H9 (cell line): Measurements from ENCODE around the gene SLC25A31. TPM values are rescaled to one million over a fixed set of nuclear protein-coding genes. Genes with fewer than 3 reads are reported as not detected.

Source experiments
- DNase-seq: peaks from one replicate; pipeline ENCODE4 v3.0.0-alpha.2; 2017
- H2AFZ ChIP-seq: one replicate; pipeline ENCODE4 v1.6.1; 2013; ENCODE audit warnings: mild to moderate bottlenecking, low read length, control low read depth, moderate library complexity
- H2AK5ac ChIP-seq: 2 replicates; pipeline ENCODE4 v1.6.1; 2013; ENCODE audit warnings: low read length, control low read depth, mixed read lengths; ENCODE audit not compliant: insufficient read length
- H2BK120ac ChIP-seq: one replicate; pipeline ENCODE4 v1.6.1; 2013; ENCODE audit warnings: low read depth, mild to moderate bottlenecking, low read length, control low read depth, inconsistent platforms; ENCODE audit not compliant: poor library complexity, severe bottlenecking
- H2BK12ac ChIP-seq: 2 replicates; pipeline ENCODE4 v1.6.1; 2013; ENCODE audit warnings: low read length, control low read depth, mixed read lengths, low read depth; ENCODE audit not compliant: insufficient read length
- H2BK15ac ChIP-seq: 2 replicates; pipeline ENCODE4 v1.6.1; 2013; ENCODE audit warnings: low read depth, low read length, control low read depth
- H2BK20ac ChIP-seq: one replicate; pipeline ENCODE4 v1.6.1; 2013; ENCODE audit warnings: low read depth, mild to moderate bottlenecking, low read length, control low read depth, inconsistent platforms; ENCODE audit not compliant: poor library complexity, severe bottlenecking
- H2BK5ac ChIP-seq: 2 replicates; pipeline ENCODE4 v1.6.1; 2013; ENCODE audit warnings: low read length, control low read depth, mixed read lengths; ENCODE audit not compliant: insufficient read length
- H3K14ac ChIP-seq: 2 replicates; pipeline ENCODE4 v1.6.1; 2013; ENCODE audit warnings: low read length, control low read depth; ENCODE audit not compliant: insufficient read depth
- H3K18ac ChIP-seq: 2 replicates; pipeline ENCODE4 v1.6.1; 2013; ENCODE audit warnings: low read depth, mild to moderate bottlenecking, mixed read lengths, low read length, control low read depth; ENCODE audit not compliant: insufficient read length
- H3K23ac ChIP-seq: 2 replicates; pipeline ENCODE4 v1.6.1; 2013; ENCODE audit warnings: low read length, control low read depth, mixed read lengths, low read depth; ENCODE audit not compliant: insufficient read length
- H3K23me2 ChIP-seq: 2 replicates; pipeline ENCODE4 v1.6.1; 2013; ENCODE audit warnings: low read depth, mild to moderate bottlenecking, mixed read lengths, low read length, control low read depth; ENCODE audit not compliant: insufficient read length, poor library complexity, severe bottlenecking
- H3K27ac ChIP-seq: 2 replicates; pipeline ENCODE4 v1.5.1; 2013; ENCODE audit warnings: low read length, control low read depth, mixed read lengths, low read depth; ENCODE audit not compliant: insufficient read length
- H3K27me3 ChIP-seq: 2 replicates; pipeline ENCODE4 v1.6.1; 2013; ENCODE audit warnings: low read length, control low read depth, inconsistent platforms; ENCODE audit not compliant: insufficient read depth
- H3K4ac ChIP-seq: 2 replicates; pipeline ENCODE4 v1.6.1; 2013; ENCODE audit warnings: low read depth, mild to moderate bottlenecking, control low read depth, inconsistent platforms, low read length, moderate library complexity
- H3K4me1 ChIP-seq: 2 replicates; pipeline ENCODE4 v1.6.1; 2013; ENCODE audit warnings: low read length, control low read depth, inconsistent platforms; ENCODE audit not compliant: insufficient read depth
- H3K4me2 ChIP-seq: 2 replicates; pipeline ENCODE4 v1.6.1; 2013; ENCODE audit warnings: low read length, control low read depth, mixed read lengths; ENCODE audit not compliant: insufficient read length, insufficient read depth
- H3K56ac ChIP-seq: 2 replicates; pipeline ENCODE4 v1.6.1; 2013; ENCODE audit warnings: low read depth, mild to moderate bottlenecking, mixed read lengths, low read length, control low read depth; ENCODE audit not compliant: insufficient read length
- H3K79me1 ChIP-seq: 2 replicates; pipeline ENCODE4 v1.6.1; 2013; ENCODE audit warnings: low read depth, mild to moderate bottlenecking, moderate library complexity, low read length, control low read depth, inconsistent platforms; ENCODE audit not compliant: insufficient read depth, poor library complexity, severe bottlenecking
- H3K79me2 ChIP-seq: 2 replicates; pipeline ENCODE4 v1.6.1; 2013; ENCODE audit warnings: low read length, control low read depth, inconsistent platforms; ENCODE audit not compliant: insufficient read depth
- H3K9ac ChIP-seq: 2 replicates; pipeline ENCODE4 v1.6.1; 2013; ENCODE audit warnings: low read length, control low read depth, mixed read lengths; ENCODE audit not compliant: insufficient read length; ENCODE audit errors: extremely low read depth
- H3K9me3 ChIP-seq: one replicate; pipeline ENCODE4 v1.6.1; 2013; ENCODE audit warnings: low read depth, low read length, inconsistent platforms; ENCODE audit not compliant: control insufficient read depth
- H3T11ph ChIP-seq: one replicate; pipeline ENCODE4 v1.6.1; 2013; ENCODE audit warnings: mild to moderate bottlenecking, low read length, control low read depth, inconsistent platforms
- H4K20me1 ChIP-seq: one replicate; pipeline ENCODE4 v1.6.1; 2013; ENCODE audit not compliant: control insufficient read depth, insufficient read length, insufficient read depth
- H4K5ac ChIP-seq: 2 replicates; pipeline ENCODE4 v1.6.1; 2013; ENCODE audit warnings: low read depth, mild to moderate bottlenecking, mixed read lengths, low read length, control low read depth; ENCODE audit not compliant: insufficient read length
- H4K8ac ChIP-seq: replicated peaks from 2 replicates; pipeline ENCODE4 v1.6.1; 2013; ENCODE audit warnings: low read length, control low read depth, mixed read lengths, low read depth; ENCODE audit not compliant: insufficient read length
- H4K91ac ChIP-seq: 2 replicates; pipeline ENCODE4 v1.6.1; 2013; ENCODE audit warnings: low read depth, mild to moderate bottlenecking, moderate library complexity, mixed read lengths, low read length, control low read depth; ENCODE audit not compliant: insufficient read length
- H3K27ac Mint-ChIP-seq, 3 experiments: 2 replicates in 2 of 3; 3 replicates in 1 of 3; pipeline ENCODE4 v1.8.0; 2020 to 2021; ENCODE audit warnings: mixed read lengths in 3 of 3, mild to moderate bottlenecking in 1 of 3, moderate library complexity in 1 of 3
- H3K27me3 Mint-ChIP-seq: 2 replicates; pipeline ENCODE4 v1.8.0; 2021; ENCODE audit warnings: low read depth, mild to moderate bottlenecking, moderate library complexity, mixed read lengths
- H3K36me3 Mint-ChIP-seq, 3 experiments: 2 replicates in 2 of 3; 3 replicates in 1 of 3; pipeline ENCODE4 v1.8.0; 2020 to 2021; ENCODE audit warnings: low read depth in 3 of 3, mixed read lengths in 3 of 3; ENCODE audit not compliant: insufficient read depth in 1 of 3
- H3K4me1 Mint-ChIP-seq, 2 experiments: 2 replicates each; pipeline ENCODE4 v1.8.0; 2020; ENCODE audit warnings: mixed read lengths in 2 of 2
- H3K4me3 Mint-ChIP-seq, 2 experiments: 2 replicates in 1 of 2; 3 replicates in 1 of 2; pipeline ENCODE4 v1.8.0; 2020 to 2021; ENCODE audit warnings: mild to moderate bottlenecking in 2 of 2, mixed read lengths in 2 of 2, moderate library complexity in 1 of 2
- H3K9me3 Mint-ChIP-seq, 2 experiments: 2 replicates in 1 of 2; 3 replicates in 1 of 2; pipeline ENCODE4 v1.8.0; 2020; ENCODE audit warnings: mild to moderate bottlenecking in 2 of 2, mixed read lengths in 2 of 2, moderate library complexity in 1 of 2
- CTCF ChIP-seq: fragments of 200-600 bp; sonication (generic); conservative IDR thresholded peaks from 3 replicates; pipeline ENCODE4 v1.8.0; 2021; ENCODE audit warnings: antibody characterized with exemption, mild to moderate bottlenecking
- WGBS: extraction: QIAGEN DNeasy Blood & Tissue Kit; methylation state at CpG from one replicate; pipeline ENCODE4 v1.1.7; 2013; ENCODE audit warnings: missing lambda C conversion rate, low lambda C conversion rate, mixed read lengths; ENCODE audit not compliant: insufficient read length; ENCODE audit errors: extremely low coverage; 5-methylcytosine and 5-hydroxymethylcytosine counted together
- total RNA-seq: library from RNA; stranded (reverse); gene quantifications from 2 replicates; pipeline ENCODE4 v1.2.1, GENCODE V29; 2021

Gene SLC25A31
- total RNA-seq, 1 experiment from 2014 or later, result not detected

GRCh38 chr4:127731406-127731805 is 1.2 kb downstream of the SLC25A31 start:
- Histone ChIP-seq H4K8ac (no peak overlapping the region), H3K4me2 (no peak overlapping the region), H2BK5ac (no peak overlapping the region), H4K5ac (no peak overlapping the region), H3K23ac (no peak overlapping the region), H4K91ac (no peak overlapping the region), H2BK12ac (no peak overlapping the region), H3K9me3 (no peaks in the 10 kb centered on the region), H3T11ph (no peak overlapping the region), H3K56ac (no peak overlapping the region), H3K9ac (no peak overlapping the region), H3K23me2 (no peaks in the 10 kb centered on the region), H2BK15ac (no peak overlapping the region), H2BK120ac (no peak overlapping the region), H2BK20ac (no peak overlapping the region), H3K27me3 (no peaks in the 10 kb centered on the region), H3K27ac (no peak overlapping the region), H3K4me1 (no peaks in the 10 kb centered on the region), H3K79me1 (no peaks in the 10 kb centered on the region), H3K18ac (no peak overlapping the region), H3K14ac (no peak overlapping the region), H4K20me1 (no peaks in the 10 kb centered on the region), H2AK5ac (no peak overlapping the region), H3K4ac (no peak overlapping the region), H3K79me2 (no peaks in the 10 kb centered on the region), H2AFZ (no peak overlapping the region)
- WGBS, result no CpG with 5 or more reads among the region's 19 CpGs
- no peaks in the 10 kb centered on the region for H3K9me3 Mint-ChIP-seq
- no peaks in the 10 kb centered on the region for H3K27me3 Mint-ChIP-seq
- peaks cover 0 to 2% (median 0%) of the 10 kb centered on the region in 3 experiments; a peak in 2 of 7 replicates for H3K36me3 Mint-ChIP-seq
- DNase-seq, result no peak
- no peak for TF ChIP-seq CTCF
- peaks cover 3 to 4% of the 10 kb centered on the region in 2 experiments; a peak in 2 of 4 replicates for H3K4me1 Mint-ChIP-seq
- no peak overlapping the region; a peak in 1 of 7 replicates for H3K27ac Mint-ChIP-seq
- no peak overlapping the region for H3K4me3 Mint-ChIP-seq
